Measurements from ENCODE around the gene SLC3A2.
"Not testable (repeated sequence)": the region's sequence is repeated elsewhere in the genome, so short reads cannot be mapped to it uniquely, and the experiment has no call there.

Gene SLC3A2

DNA sequence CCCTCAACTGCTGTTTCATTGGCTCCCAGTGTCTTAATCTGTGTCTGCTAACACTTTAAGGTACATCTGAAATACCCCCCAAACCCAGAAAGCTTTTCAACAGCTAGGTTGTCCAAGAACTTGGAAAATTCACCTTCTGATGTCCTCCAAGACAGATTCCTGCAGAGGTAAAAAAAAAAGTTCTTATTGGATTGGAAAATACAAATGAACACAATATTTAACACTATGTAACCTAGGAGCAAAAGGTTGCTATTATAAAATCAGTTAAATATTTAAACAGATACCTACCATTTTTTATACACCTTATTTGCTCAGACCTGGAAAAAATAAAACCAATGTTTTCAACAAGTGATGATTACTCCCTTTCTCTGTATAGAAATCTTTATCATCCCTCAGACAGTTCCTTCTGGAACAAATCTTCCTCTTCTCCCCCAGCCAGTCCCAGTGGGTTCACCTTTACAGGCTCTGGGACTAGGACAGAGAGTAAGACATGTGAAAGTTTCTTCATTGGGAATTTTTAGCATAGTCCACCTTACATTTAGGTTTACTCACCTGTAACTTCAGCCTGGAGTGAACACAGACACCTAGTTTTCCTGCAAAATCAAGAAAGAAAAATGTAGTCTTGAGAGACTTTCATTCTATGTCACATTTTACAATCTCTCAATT lies 28.0 kb upstream of the SLC3A2 start:
- no peak for DNase-seq

DNA sequence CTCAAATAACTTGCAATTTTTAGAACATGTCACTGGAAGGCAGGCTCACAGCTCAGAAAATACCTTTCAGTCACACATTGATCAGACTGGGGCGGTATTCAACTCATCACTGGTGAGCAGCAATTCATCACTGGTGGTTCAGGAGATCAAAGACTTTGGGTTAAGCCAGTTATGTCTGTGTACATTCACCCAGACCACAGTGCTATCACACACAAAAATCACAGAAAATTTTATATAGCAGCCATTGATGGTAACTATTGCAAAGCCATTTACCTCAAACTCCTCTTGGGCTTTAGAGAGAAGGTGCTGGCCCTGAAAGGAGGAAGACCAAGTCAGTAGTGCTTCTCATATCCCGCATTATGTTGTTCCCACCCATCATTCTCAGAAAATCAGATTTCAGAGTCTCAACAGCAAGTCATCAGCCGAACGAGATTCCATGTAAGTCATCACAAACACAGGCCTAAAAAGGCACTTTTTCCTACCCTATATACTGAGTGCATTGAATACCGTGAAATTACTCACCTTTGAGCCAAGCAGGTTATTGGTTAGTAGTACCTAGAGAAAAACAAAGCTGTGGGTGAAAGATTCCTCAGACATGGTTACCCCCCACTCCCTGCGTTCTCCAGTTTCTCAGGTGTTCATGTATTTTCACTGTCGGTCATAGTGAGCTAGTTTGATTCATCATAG lies 27.3 kb upstream of the SLC3A2 start:
- DNase-seq = no peak

DNA sequence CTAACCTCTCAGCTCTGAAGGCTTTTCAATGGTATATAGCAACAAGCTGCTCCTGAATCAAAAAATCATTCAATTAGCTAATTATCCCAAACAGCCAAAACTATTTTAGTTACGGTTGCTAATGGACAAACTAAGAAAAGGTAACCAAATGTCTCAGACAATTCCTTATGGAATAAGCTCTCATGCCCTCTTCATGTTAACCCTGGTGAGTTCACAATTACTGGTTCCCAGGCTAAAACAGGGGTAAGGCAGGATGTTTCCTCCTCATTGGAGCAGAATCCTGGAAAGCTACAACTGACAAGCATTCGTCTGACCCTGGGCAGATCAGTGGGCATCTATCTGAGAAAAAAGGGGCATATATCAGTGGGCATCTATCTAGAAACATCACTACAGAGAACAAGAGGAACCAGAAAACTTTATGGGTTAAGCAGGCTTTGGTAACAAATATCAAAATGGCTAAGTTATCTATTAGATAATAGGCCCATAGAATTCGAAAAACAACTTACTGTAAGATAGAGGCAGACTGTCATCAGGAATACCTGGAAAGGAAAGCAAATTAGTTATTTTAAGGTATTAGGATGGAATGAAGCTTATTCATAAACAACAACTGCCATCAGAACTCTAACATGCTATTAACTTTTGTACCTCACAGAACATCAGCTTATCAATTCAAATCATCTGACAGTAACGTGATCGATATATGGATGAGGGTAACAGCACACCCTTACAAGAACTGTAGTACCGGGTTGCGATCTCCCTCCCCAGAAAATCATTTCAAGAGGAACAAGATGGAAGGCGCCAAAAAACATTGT lies 26.5 kb upstream of the SLC3A2 start:
- no peak for DNase-seq

DNA sequence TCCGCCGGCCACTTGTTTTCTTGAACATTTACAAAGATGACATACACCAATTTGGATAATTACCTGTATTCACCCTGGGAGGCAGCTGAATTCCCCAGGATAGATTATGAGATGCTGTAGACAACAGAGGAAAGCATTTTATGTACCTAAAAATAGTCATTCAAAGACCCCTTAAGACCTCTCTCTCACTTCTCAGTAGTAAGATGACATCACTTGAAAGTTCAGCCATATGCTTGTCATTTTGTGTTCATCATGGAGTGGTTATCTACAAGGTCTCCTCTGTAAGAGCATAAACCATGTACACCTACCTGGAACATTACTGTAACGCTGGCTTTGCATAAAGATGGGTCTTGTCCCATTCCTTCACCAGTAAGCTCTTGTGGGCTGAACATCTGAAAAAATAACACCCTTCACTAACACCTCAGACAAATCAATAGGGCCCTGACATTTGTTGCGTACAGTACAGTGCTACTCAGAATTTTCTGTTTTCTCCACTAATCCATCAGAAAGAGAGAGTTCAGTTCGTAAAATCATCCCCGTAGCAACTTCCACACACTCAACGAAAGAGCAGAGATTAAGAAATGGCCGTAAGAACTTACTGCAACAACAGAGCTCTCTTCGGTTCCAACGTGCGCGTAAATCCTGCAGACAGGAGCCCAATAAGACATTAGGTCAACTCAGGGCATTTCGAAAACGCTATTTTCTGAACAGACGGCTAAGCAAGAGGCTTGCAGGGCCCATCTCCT lies 25.7 kb upstream of the SLC3A2 start:
- no peak for DNase-seq

DNA sequence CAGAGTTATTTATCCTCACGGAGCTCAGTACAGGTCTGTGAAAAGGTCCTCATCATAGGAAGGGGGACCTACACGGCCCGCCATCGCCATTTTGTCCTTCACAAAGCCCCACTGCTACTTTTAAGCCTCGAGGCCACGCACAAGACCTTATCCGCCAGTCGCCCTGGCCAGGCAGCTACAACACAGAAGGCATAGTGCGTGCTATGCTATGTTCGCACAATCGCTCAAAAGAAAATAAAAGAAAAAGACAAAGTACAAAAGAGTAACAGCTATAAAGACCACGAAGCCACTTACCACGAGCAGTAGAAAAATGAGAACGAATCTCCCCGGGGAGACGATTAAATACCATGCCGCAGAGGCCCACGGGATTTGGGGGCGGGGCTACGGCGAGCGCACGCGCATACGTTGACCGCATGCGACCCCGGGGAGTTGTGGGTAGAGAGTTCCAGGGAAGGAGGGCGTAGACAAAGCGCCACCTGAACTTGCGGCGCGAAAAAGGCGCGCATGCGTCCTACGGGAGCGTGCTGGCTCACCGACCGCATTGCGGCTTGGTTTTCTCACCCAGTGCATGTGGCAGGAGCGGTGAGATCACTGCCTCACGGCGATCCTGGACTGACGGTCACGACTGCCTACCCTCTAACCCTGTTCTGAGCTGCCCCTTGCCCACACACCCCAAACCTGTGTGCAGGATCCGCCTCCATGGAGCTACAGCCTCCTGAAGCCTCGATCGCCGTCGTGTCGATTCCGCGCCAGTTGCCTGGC lies 24.9 kb upstream of the SLC3A2 start:
- DNase-seq = peak; percentile 97

DNA sequence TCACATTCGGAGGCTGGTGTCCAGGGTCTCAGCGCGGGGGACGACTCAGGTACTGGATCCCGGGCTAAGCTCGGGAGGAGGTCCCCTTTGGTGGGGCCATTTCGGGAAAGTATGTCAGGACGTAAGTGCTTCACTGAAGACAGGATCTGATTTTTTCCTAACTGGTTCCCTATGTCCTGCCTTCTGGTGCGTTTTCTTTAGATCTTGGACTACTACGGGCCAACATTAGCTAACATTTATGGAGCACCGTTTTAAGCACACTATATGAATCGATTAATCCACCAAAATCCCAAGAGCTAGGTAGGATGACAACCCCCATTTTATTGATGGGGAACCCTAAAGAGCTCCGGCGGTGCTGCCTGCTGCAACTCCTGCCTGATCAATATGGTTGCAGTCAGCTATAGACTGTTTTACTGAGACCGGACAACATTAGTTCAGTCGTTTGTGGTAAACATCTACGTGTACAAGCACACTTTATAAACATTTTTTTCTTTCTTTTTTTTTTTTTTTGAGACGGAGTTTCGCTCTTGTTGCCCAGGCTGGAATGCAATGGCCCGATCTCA lies 24.3 kb upstream of the SLC3A2 start:
- DNase-seq = no peak

DNA sequence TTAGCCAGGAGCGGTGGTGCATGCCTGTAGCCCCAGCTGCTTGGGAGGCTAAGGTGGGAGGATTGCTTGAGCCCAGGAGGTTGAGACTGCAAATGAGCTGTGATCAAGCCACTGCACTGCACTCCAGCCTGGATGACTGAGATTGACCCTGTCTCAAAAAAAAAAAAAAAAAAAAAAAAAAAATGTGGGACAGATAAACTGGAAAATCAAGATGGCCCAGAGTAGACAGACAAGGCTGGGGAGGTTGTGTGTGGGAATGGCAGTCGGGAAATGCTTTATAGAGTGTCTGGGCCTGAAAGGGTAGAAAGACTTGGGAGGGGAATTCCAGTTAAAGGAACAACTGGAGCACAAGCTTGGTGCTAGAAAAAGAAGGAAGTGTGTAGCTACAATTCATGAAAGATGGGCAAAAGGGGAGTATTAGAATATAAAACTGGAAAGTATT lies 23.1 kb upstream of the SLC3A2 start:
- no peak for DNase-seq

DNA sequence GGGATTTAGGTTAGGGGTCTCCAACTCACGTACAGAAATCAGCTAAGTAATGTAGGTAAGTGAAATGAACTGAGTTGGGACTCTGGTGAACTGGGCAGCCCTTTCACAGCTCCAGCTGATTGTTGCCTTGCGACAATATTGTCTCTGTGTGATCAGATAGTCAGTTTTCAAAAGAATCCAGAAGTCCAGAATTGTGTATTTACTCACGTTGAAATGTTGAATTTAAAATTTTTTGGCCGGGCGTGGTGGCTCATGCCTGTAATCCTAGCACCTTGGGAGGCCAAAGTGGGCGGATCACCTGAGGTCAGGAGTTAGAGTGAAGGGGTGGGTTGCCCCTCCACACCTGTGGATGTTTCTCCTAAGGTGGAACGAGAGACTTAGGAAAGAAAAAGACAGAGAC lies 22.5 kb upstream of the SLC3A2 start:
- no peak for DNase-seq

DNA sequence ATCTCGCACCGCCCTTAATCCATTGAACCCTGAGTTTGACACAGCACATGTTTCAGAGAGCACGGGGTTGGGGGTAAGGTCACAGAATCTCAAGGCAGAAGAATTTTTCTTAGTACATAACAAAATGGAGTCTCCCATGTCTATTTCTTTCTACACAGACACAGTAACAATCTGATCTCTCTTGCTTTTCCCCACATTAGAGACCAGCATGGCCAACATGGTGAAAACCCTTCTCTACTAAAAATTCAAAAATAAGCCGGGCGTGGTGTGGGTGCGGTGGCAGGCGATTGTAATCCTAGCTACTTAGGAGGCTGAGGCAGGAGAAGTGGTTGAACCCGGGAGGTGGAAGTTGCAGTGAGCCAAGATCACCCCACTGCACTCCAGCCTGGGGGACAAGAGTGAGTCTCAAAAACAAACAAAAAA lies 21.4 kb upstream of the SLC3A2 start:
- not testable (repeated sequence) for DNase-seq

DNA sequence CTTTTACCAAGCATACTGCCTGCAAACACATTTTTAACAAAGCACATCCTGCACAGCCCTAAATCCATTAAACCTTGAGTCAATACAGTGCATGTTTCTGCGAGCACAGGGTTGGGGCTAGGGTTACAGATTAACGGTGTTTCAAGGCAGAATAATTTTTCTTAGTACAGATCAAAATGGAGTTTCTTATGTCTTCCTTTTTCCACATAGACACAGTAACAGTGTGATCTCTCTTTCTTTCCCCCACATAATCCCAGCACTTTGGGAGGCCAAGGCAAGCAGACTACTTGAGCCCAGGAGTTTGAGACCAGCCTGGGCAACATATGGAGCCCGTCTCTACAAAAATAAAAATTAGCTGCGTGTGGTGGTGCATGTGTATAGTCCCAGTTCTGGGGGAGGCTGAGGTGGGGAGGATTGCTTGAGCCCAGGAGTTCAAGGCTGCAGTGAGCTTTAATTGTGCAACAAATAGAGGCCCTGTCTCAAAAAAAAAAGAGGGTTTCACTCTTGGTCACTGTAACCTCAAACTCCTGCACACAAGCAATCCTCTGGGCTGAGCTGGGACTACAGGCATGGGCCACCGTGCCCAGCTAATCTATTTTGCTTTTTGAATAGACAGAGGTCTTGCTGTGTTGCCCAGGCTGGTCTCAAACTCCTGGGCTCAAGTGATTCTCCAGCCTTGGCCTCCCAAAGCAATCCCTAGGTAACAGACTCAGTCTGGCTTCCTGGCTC lies 19.7 kb upstream of the SLC3A2 start:
- DNase-seq = no peak

DNA sequence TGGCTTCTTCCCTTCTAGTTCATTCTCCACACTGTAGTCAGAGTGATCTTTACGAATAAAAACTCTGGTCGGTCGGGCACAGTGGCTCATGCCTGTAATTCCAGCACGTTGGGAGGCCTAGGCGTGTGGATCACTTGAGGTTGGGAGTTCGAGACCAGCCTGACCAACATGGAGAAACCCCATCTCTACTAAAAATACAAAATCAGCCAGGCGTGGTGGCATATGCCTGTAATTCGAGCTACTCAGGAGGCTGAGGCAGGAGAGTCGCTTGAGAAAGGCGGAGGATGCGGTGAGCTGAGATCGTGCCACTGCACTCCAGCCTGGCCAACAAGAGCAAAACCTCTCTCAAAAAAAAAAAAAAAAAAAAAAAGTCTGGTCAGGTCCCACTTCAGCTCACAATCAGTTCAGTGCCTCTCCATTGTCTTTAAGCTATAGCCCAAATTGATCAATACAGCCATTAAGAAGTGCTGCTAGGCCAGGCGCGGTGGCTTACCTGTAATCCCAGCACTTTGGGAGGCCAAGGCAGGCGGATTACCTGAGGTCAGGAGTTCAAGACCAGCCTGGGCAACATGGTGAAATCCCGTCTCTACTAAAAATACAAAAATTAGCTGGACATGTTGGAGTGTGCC lies 19.0 kb upstream of the SLC3A2 start:
- DNase-seq = not testable (repeated sequence)

DNA sequence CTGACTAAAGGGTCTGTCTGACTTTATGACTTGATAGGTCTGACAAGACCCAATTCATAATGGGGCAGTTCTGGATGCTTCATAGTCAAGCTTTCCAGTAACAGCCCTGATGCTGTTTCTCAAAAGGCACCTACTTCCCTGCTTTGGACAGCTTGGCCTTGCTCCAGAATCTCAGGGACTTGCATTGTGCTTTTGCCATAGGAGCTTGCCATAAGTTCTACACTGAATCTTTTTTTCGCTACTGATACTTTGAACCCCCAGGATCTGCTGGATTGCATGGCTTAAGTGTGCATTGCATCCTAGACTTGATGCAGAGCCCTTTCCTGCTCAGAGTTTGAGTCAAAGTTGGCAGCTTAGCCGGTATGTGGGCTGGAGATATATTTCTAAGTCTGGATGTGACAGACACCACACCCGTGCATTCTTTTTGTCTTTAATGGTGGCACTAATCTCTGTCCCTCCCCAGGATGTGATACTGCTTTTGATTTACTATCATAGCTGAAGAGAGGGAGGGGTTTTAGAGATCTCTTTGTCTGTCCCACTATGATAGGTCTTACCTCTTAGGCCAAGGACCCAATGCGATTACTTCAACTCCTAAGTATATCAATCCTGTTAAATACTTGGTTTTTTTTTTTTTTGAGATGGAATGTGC lies 16.9 kb upstream of the SLC3A2 start:
- DNase-seq = no peak

DNA sequence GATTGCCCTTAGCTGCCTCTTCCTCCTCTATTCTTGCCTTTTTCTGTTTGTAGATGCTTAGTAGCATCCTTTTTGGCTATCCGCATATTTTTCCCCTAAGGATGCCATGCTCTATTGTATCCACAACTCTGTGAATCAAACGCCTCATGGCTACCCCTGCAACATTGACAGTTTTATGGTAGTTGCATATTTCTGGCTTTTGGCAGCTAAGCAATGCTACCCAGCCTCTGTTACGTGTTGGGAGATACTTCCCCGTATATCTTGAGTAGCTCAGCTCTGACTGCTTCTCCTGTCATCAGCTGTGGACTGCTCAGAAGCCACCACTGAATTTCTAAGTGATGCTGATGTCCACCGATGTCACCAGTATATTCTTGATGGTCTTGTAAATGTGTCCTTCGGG lies 15.1 kb upstream of the SLC3A2 start:
- no peak for DNase-seq

DNA sequence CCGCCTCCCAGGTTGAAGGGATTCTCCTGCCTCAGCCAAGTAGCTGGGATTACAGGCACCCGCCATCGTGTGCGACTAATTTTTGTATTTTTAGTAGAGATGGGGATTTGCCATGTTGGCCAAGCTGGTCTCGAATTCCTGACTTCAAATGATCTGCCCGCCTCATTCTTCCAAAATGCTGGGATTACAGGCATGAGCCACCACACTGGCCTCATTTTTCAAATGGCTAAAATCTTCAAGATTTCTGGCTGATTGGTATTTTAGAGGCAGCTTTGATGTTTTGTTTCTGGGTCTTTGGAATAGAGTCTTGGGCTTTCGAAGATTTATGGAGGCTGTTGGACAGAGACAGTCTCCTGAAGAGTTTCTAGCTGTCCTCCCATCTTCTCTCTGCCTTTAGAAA lies 5.8 kb upstream of the SLC3A2 start:
- no peak for DNase-seq

DNA sequence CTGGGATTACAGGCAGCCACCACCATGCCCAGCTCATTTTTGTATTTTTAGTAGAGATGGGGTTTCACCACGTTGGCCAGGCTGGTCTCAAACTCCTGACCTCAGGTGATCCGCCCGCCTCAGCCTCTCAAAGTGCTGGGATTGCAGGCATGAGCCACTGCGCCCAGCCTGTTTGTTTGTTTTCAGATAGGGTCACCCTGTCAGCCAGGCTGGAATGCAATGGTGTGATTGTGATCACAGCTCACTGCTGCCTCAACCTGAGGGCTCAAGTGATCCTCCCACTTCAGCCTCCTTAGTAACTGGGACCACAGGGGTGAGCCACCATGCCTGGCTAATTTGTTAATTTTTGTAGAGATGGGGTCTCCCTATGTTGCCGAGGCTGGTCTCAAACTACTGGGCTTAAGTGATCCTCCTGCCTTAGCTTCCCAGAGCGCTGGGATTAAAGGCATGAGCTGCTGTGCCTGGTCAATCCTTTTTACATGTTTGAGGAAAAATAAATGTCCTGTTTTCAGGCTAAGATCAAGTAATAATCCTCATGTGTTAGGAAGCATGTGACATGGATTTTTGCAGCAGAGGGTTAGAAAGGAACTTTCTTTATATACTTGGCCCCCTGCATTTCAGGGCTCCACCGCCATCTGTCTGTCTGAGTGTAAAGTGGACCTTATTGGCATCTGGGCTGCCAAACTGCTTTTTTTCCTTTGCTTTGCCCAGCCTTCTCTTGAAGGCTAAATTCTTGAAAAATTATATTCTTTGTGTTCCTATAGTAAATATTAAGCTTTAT lies 4.8 kb upstream of the SLC3A2 start:
- DNase-seq = no peak

DNA sequence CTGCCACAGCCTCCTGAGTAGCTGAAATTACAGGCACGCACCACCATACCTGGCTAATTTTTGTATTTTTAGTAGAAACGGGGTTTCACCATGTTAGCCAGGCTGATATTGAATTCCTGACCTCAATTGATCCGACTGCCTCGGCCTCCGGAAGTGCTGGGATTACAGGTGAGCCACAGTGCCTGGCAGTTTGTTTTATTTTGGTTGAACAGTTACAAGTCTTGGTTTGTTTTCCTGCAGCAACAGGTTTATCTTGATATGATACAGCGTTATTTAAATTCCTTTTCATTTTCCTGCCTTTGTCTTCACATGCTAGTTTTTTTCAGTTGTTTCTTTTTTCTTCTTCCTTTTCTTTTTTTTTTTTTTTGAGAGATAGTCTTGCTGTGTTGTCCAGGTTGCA lies 4.0 kb upstream of the SLC3A2 start:
- DNase-seq = no peak

DNA sequence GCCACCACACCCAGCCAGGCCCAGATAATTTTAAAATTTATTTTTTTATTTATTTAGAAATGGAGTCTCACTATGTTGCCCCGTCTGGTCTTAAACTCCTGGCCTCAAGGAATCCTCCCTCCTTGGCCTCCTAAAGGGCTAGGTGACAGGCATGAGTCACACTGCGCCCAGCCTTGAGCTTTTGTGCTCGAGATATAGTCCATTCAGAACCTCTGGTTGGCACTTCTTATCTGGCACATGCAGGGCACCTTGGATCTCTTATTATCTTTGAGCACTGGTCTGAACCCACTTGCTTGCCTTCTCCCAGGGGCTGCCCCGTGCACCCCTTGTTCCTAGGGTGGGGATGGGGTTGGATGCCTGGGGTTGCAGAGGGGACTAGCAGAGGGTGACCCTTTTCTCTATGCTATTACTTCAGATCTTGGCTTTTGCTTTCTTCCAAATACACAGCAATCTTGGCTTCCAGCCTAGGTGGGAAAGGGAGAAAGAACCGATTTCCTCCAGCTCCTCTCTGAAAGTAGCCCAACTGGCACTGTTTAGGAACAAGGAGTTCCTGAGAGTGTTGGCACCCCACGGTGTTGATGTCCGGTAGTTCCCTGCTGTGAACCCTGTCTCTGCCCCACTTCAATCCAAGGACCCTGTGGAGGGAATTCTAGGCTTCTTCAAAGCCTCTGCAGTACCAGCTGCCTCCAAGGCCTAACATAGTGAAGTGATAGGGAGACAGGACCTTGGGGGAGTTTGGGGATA lies 1.3 kb upstream of the SLC3A2 start:
- DNase-seq = no peak

DNA sequence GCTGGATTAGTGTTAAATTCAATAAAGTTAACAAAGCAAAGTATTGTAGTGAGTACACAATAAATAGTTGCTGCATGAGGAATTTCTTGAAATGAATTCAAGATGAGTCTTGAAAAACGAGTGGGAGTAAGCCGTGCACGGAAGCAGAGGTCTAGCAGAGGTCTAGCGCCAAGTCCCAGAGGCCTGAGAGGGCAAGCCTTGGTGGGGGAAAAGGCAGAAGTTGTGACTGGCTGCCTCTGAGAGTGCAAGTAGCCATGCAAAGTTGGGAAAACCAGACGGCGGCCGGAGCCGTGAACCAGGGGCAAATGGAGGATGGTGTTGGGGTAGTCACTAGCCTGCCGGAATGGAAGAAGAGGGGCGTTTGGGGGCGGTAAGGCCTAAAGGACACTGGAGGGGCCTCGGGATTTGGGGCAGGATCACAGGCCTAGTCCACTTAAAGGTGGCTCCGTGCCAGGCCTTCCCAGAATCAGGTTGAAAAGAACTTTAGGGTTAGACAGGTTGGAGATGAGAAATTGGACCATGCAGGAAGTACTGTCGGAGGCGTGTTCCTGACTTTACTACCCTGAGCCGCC lies 379 bp upstream of the SLC3A2 start:
- DNase-seq = no peak
